Panc1 (cell line): ENCODE measurements around the gene LHPP. TPM values are rescaled to one million over a fixed set of nuclear protein-coding genes. Genes with fewer than 3 reads are reported as not detected.

Source experiments
- ATAC-seq: fragments of 200-7000 bp; cut with Tn5 transposase; 2 replicates; pipeline ENCODE4 v1.9.1; 2020; ENCODE audit warnings: mild to moderate bottlenecking, moderate library complexity
- BruUV-seq: library from RNA; stranded (reverse); fragments of 400-500 nt; replicated peaks from 2 replicates; lab custom pipeline; 2021; lab: Mats Ljungman, UMichigan
- CTCF ChIA-PET: fragments of 300-600 bp; sonication (Branson Sonifier 250); formaldehyde crosslinking; loops from one replicate; lab custom pipeline; 2022; ENCODE audit warnings: antibody characterized with exemption; lab: Charles Lee
- POLR2A ChIA-PET: fragments of 300-600 bp; sonication (Branson Sonifier 250); formaldehyde crosslinking; loops from one replicate; lab custom pipeline; 2022; ENCODE audit warnings: antibody characterized with exemption; lab: Charles Lee
- DNase-seq: peaks from one replicate; pipeline ENCODE4 v3.0.0-alpha.2; 2010; ENCODE audit warnings: low read depth, low spot score
- H3K27ac ChIP-seq: 2 replicates; pipeline ENCODE4 v1.5.1; 2011; ENCODE audit warnings: mild to moderate bottlenecking, low read length, inconsistent platforms
- H3K27me3 ChIP-seq: fragments of 200-500 bp; sonication (Bioruptor generic); 2 replicates; pipeline ENCODE4 v1.6.0; 2014; ENCODE audit warnings: low read length, inconsistent platforms; ENCODE audit not compliant: control insufficient read depth, insufficient read depth
- H3K36me3 ChIP-seq: fragments of 200-500 bp; sonication (Bioruptor generic); 2 replicates; pipeline ENCODE4 v1.5.1; 2014; ENCODE audit warnings: inconsistent platforms, mild to moderate bottlenecking, low read length, moderate library complexity; ENCODE audit not compliant: control insufficient read depth, insufficient read depth
- H3K4me1 ChIP-seq: 2 replicates; pipeline ENCODE4 v1.5.1; 2011; ENCODE audit warnings: inconsistent platforms, mild to moderate bottlenecking, low read length, moderate library complexity; ENCODE audit not compliant: control insufficient read depth, insufficient read depth
- H3K4me3 ChIP-seq, 2 experiments: 2 replicates each; pipeline ENCODE4 v1.5.1; 2011 to 2012; ENCODE audit warnings: low read depth in 2 of 2, low read length in 2 of 2, mild to moderate bottlenecking in 2 of 2, inconsistent platforms in 1 of 2, moderate library complexity in 1 of 2
- H3K9me3 ChIP-seq: fragments of 200-500 bp; sonication (Bioruptor generic); 2 replicates; pipeline ENCODE4 v1.5.1; 2014; ENCODE audit warnings: low read depth, mild to moderate bottlenecking, inconsistent platforms, low read length, moderate library complexity; ENCODE audit not compliant: control insufficient read depth, insufficient read depth
- POLR2AphosphoS5 ChIP-seq: IDR thresholded peaks from 2 replicates; pipeline ENCODE4 v1.6.1; 2012; ENCODE audit warnings: mild to moderate bottlenecking, low read depth, low read length, moderate library complexity
- SIN3A ChIP-seq: IDR thresholded peaks from 2 replicates; pipeline ENCODE4 v1.6.1; 2012; ENCODE audit warnings: low read depth, mild to moderate bottlenecking, low read length, moderate library complexity, borderline replicate concordance; ENCODE audit not compliant: insufficient read depth
- TCF7L2 ChIP-seq: IDR thresholded peaks from 2 replicates; pipeline ENCODE4 v1.6.1; 2011; ENCODE audit warnings: mild to moderate bottlenecking, low read depth, low read length, inconsistent platforms
- in situ Hi-C: cut with HindIII; loops from 2 replicates; pipeline ENCODE4 v1.10.0; 2016; ENCODE audit warnings: low sequenced_read_pairs, low pct_unique_long_range_greater_than_20kb
- intact Hi-C: fragments of 100-400 bp; cut with micrococcal nuclease; formaldehyde crosslinking; loops from one replicate; pipeline ENCODE4 v1.10.0; 2022; ENCODE audit not compliant: unreplicated experiment
- total RNA-seq: library from RNA; stranded (reverse); gene quantifications from one replicate; pipeline ENCODE4 v1.2.1, GENCODE V29; 2021; ENCODE audit not compliant: unreplicated experiment
- TF ChIP-seq, protein P1 (sequence below), 2 experiments: IDR thresholded peaks; 2 replicates each; pipeline ENCODE4 v1.6.1; 2011 to 2012; ENCODE audit warnings: low read depth in 2 of 2, control low read depth in 1 of 2, low read length in 1 of 2, mild to moderate bottlenecking in 1 of 2, moderate library complexity in 1 of 2; ENCODE audit not compliant: insufficient read depth in 1 of 2
- TF ChIP-seq, protein P2 (sequence below): fragments of 450-650 bp; IDR thresholded peaks from 2 replicates; pipeline ENCODE4 v1.5.1; 2017; ENCODE audit warnings: mild to moderate bottlenecking

Gene LHPP
- total RNA-seq, 1 experiment from 2014 or later: 15.0 TPM

DNA sequence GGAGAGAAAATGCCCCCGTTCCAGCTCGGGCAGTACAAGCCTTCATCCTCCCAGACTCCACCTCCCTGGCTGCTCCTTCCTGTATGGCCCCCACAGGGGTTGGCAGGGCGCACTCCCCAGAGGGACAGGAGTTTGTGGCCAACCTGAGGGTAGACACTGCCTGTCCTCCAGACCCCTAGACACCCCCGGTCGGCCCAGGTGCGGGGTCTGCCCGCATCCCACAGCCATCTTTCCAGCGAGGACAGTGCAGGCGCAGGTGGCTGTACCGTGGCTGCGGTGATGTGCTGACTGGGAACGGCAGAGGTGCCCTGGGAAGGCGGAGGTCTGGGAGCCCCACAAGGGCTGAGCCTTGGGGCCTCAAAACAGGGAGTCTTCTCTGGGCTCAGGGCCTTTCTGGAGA lies 81.5 kb downstream of the LHPP start:
- Histone ChIP-seq H3K27me3 (no peaks in the 10 kb centered on the region), H3K36me3 (no peaks in the 10 kb centered on the region), H3K9me3 (no peaks in the 10 kb centered on the region), H3K4me1 (no peaks in the 10 kb centered on the region), H3K4me3 (no peak overlapping the region), H3K27ac (no peak overlapping the region)
- in situ Hi-C loops: no loop called here
- BruUV-seq: no TSS peak
- intact Hi-C loops: no loop called here
- ChIA-PET POLR2A (no interaction called here), CTCF (no interaction called here)
- TF ChIP-seq TCF7L2 (no peak), SIN3A (no peak), POLR2AphosphoS5 (no peak)
- TF ChIP-seq, protein P1, sequence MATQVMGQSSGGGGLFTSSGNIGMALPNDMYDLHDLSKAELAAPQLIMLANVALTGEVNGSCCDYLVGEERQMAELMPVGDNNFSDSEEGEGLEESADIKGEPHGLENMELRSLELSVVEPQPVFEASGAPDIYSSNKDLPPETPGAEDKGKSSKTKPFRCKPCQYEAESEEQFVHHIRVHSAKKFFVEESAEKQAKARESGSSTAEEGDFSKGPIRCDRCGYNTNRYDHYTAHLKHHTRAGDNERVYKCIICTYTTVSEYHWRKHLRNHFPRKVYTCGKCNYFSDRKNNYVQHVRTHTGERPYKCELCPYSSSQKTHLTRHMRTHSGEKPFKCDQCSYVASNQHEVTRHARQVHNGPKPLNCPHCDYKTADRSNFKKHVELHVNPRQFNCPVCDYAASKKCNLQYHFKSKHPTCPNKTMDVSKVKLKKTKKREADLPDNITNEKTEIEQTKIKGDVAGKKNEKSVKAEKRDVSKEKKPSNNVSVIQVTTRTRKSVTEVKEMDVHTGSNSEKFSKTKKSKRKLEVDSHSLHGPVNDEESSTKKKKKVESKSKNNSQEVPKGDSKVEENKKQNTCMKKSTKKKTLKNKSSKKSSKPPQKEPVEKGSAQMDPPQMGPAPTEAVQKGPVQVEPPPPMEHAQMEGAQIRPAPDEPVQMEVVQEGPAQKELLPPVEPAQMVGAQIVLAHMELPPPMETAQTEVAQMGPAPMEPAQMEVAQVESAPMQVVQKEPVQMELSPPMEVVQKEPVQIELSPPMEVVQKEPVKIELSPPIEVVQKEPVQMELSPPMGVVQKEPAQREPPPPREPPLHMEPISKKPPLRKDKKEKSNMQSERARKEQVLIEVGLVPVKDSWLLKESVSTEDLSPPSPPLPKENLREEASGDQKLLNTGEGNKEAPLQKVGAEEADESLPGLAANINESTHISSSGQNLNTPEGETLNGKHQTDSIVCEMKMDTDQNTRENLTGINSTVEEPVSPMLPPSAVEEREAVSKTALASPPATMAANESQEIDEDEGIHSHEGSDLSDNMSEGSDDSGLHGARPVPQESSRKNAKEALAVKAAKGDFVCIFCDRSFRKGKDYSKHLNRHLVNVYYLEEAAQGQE (IDR thresholded peaks at IDR 0.05; ENCODE audit: insufficient read depth in 1 of 2, low read depth in 2 of 2, low read length in 1 of 2): no peak
- TF ChIP-seq, protein P2, sequence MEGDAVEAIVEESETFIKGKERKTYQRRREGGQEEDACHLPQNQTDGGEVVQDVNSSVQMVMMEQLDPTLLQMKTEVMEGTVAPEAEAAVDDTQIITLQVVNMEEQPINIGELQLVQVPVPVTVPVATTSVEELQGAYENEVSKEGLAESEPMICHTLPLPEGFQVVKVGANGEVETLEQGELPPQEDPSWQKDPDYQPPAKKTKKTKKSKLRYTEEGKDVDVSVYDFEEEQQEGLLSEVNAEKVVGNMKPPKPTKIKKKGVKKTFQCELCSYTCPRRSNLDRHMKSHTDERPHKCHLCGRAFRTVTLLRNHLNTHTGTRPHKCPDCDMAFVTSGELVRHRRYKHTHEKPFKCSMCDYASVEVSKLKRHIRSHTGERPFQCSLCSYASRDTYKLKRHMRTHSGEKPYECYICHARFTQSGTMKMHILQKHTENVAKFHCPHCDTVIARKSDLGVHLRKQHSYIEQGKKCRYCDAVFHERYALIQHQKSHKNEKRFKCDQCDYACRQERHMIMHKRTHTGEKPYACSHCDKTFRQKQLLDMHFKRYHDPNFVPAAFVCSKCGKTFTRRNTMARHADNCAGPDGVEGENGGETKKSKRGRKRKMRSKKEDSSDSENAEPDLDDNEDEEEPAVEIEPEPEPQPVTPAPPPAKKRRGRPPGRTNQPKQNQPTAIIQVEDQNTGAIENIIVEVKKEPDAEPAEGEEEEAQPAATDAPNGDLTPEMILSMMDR: no peak
- ATAC-seq (no peak), DNase-seq (no peak)

DNA sequence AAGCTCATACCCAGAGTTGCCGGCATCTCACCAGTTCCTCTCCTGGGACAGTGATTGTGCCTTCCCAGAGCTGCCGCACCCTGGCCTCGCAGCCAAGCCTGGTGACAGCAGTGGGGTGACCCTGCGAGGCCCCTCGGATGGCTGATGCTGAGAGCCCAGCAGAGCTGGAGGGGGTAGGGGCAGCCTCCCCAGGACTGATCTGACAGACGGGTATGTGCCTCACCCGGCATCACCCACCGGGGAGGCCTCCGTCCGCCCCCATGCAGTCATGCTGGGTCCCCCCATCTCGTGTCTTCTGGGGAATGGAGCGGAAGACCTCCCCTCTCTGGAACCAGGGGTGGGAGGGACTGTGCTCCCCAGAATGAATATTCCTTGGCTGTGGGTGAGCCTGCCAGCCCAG lies 82.3 kb downstream of the LHPP start:
- in situ Hi-C loops: no loop called here
- Histone ChIP-seq H3K27me3 (no peaks in the 10 kb centered on the region), H3K9me3 (no peaks in the 10 kb centered on the region), H3K4me1 (no peaks in the 10 kb centered on the region), H3K36me3 (no peaks in the 10 kb centered on the region), H3K4me3 (no peak overlapping the region), H3K27ac (no peak overlapping the region)
- BruUV-seq: no TSS peak
- POLR2A ChIA-PET: no interaction called here
- TF ChIP-seq SIN3A: no peak
- intact Hi-C loops: no loop called here
- DNase-seq (no peak), ATAC-seq (no peak)
- CTCF ChIA-PET: no interaction called here

DNA sequence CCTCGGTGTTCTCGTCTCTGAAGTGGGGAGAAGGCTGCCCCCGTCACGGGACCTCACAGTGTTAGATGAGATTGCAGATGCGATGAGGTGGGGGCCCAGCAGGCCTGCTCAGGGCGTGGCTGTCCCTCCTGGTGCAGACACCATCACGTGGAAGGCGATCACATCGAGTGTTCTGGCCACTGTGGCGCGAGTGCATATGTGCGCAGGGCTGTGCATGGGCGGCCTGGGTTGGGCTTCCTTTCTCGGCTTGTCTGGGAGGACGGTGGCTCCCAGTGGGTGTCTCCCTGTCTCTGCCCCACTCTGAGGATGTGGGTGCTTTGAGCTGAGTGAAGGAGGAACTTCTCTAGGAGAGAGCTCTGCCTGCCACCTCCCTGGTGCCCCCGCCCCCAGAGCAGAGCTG lies 83.1 kb downstream of the LHPP start:
- Histone ChIP-seq H3K4me3 (no peak overlapping the region), H3K36me3 (no peaks in the 10 kb centered on the region), H3K27ac (no peak overlapping the region), H3K4me1 (no peaks in the 10 kb centered on the region), H3K9me3 (no peaks in the 10 kb centered on the region), H3K27me3 (no peaks in the 10 kb centered on the region)
- TF ChIP-seq, protein P1 (IDR thresholded peaks at IDR 0.05; ENCODE audit: insufficient read depth in 1 of 2, low read depth in 2 of 2, low read length in 1 of 2): no peak
- TF ChIP-seq, protein P2: no peak
- TF ChIP-seq TCF7L2 (no peak), SIN3A (no peak), POLR2AphosphoS5 (no peak)
- POLR2A ChIA-PET: no interaction called here
- BruUV-seq: no TSS peak
- intact Hi-C loops: no loop called here
- no peak for DNase-seq
- no peak for ATAC-seq
- in situ Hi-C loops: no loop called here
- CTCF ChIA-PET: interaction anchor here (0.5 kb wide), 1 partner anchor 200 kb away, joined by 4 read pairs; the partner anchor contains the start of gene FAM53B
